Caco-2 (cell line): ENCODE measurements around the gene GGA1. TPM values are rescaled to one million over a fixed set of nuclear protein-coding genes. Genes with fewer than 3 reads are reported as not detected.

Experiments
- BruUV-seq: library from RNA; stranded (reverse); fragments of 400-500 nt; replicated peaks from 2 replicates; lab custom pipeline; 2021; lab: Mats Ljungman, UMichigan
- CTCF ChIA-PET: fragments of 300-600 bp; sonication (Branson Sonifier 250); formaldehyde crosslinking; loops from one replicate; lab custom pipeline; 2022; ENCODE audit warnings: antibody characterized with exemption; lab: Charles Lee
- POLR2A ChIA-PET: fragments of 300-600 bp; sonication (Branson Sonifier 250); formaldehyde crosslinking; loops from one replicate; lab custom pipeline; 2022; ENCODE audit warnings: antibody characterized with exemption; lab: Charles Lee
- DNase-seq, 2 experiments: peaks; one replicate each; pipeline versions ENCODE4 v3.0.0 to v3.0.0-alpha.2; 2020 to 2022
- H3K27me3 ChIP-seq: replicated peaks from 2 replicates; pipeline ENCODE4 v1.6.0; 2011; ENCODE audit warnings: low read length; ENCODE audit not compliant: control insufficient read depth, insufficient read depth
- H3K36me3 ChIP-seq: 2 replicates; pipeline ENCODE4 v1.5.1; 2011; ENCODE audit warnings: low read length; ENCODE audit not compliant: control insufficient read depth, insufficient read depth
- H3K4me1 ChIP-seq: fragments of 250-450 bp; sonication (Bioruptor Pico); 2 replicates; pipeline ENCODE4 v1.5.1; 2020; ENCODE audit warnings: mild to moderate bottlenecking
- H3K4me3 ChIP-seq: 2 replicates; pipeline ENCODE4 v1.5.1; 2011; ENCODE audit warnings: low read depth, mild to moderate bottlenecking, control low read depth, low read length
- H3K9me3 ChIP-seq: fragments of 250-450 bp; sonication (Bioruptor Pico); 2 replicates; pipeline ENCODE4 v1.5.1; 2020; ENCODE audit warnings: mild to moderate bottlenecking, moderate library complexity
- H3K27ac Mint-ChIP-seq: one replicate; pipeline ENCODE4 v1.8.0; 2022; ENCODE audit warnings: mixed read lengths; ENCODE audit not compliant: unreplicated experiment
- H3K27me3 Mint-ChIP-seq: one replicate; pipeline ENCODE4 v1.8.0; 2022; ENCODE audit warnings: mixed read lengths; ENCODE audit not compliant: insufficient read depth, unreplicated experiment
- H3K36me3 Mint-ChIP-seq: one replicate; pipeline ENCODE4 v1.8.0; 2022; ENCODE audit warnings: mild to moderate bottlenecking, mixed read lengths; ENCODE audit not compliant: insufficient read depth, unreplicated experiment
- H3K4me1 Mint-ChIP-seq: one replicate; pipeline ENCODE4 v1.8.0; 2022; ENCODE audit warnings: low read depth, mixed read lengths; ENCODE audit not compliant: unreplicated experiment
- H3K4me3 Mint-ChIP-seq: one replicate; pipeline ENCODE4 v1.8.0; 2022; ENCODE audit warnings: mild to moderate bottlenecking, moderate library complexity, mixed read lengths; ENCODE audit not compliant: unreplicated experiment
- H3K9me3 Mint-ChIP-seq: one replicate; pipeline ENCODE4 v1.8.0; 2022; ENCODE audit warnings: mixed read lengths; ENCODE audit not compliant: unreplicated experiment
- CTCF ChIP-seq, 2 experiments: fragments of 200-600 bp in 1 of 2; IDR thresholded peaks; 1 replicate in 1 of 2; 2 replicates in 1 of 2; pipeline versions ENCODE4 v1.5.1 to v1.8.0; 2011 to 2022; ENCODE audit warnings: antibody characterized with exemption in 1 of 2, control low read depth in 1 of 2, inconsistent platforms in 1 of 2, low read depth in 1 of 2, low read length in 1 of 2, mild to moderate bottlenecking in 1 of 2, moderate library complexity in 1 of 2; ENCODE audit not compliant: insufficient read depth in 1 of 2, severe bottlenecking in 1 of 2, unreplicated experiment in 1 of 2
- intact Hi-C: fragments of 100-400 bp; cut with micrococcal nuclease; formaldehyde crosslinking; loops from one replicate; pipeline ENCODE4 v1.10.0; 2022; ENCODE audit not compliant: unreplicated experiment
- total RNA-seq: library from RNA; stranded (reverse); gene quantifications from 2 replicates; pipeline ENCODE4 v1.2.3, GENCODE V29; 2022

The GGA1 gene
- total RNA-seq, 1 experiment from 2014 or later, result 65.7 TPM

- CTCF ChIA-PET, result no interaction called here
- intact Hi-C loops, result no loop called here
- no peak for TF ChIP-seq CTCF (IDR thresholded peaks at IDR 0.05; ENCODE audit: insufficient read depth in 1 of 2, low read depth in 1 of 2, low read length in 1 of 2, severe bottlenecking in 1 of 2, unreplicated experiment in 1 of 2)
- Mint-ChIP-seq H3K9me3 (no peaks in the 10 kb centered on the region), H3K4me1 (no peaks in the 10 kb centered on the region), H3K4me3 (peak overlapping the region; percentile 87), H3K27ac (no peak overlapping the region), H3K36me3 (peaks cover 17% of the 10 kb centered on the region), H3K27me3 (no peaks in the 10 kb centered on the region)
- Histone ChIP-seq H3K4me3 (no peak overlapping the region), H3K27me3 (no peaks in the 10 kb centered on the region), H3K36me3 (no peaks in the 10 kb centered on the region; the same call in 1 of the 2 replicates), H3K9me3 (no peaks in the 10 kb centered on the region), H3K4me1 (peaks cover 12% of the 10 kb centered on the region)
- no peak for DNase-seq
- POLR2A ChIA-PET, result no interaction called here
- BruUV-seq, result no TSS peak
Observed at GRCh38 chr22:37610480-37611129, 2.0 kb downstream of the GGA1 start.

- Mint-ChIP-seq H3K27me3 (no peaks in the 10 kb centered on the region), H3K27ac (no peak overlapping the region), H3K4me3 (no peak overlapping the region), H3K36me3 (peaks cover 17% of the 10 kb centered on the region), H3K4me1 (no peaks in the 10 kb centered on the region), H3K9me3 (no peaks in the 10 kb centered on the region)
- H3K4me3 ChIP-seq, result no peak overlapping the region
- no peak for DNase-seq
- ChIA-PET CTCF (no interaction called here), POLR2A (no interaction called here)
- BruUV-seq, result no TSS peak
- peaks cover 2% of the 10 kb centered on the region; the same call in 1 of the 2 replicates for H3K36me3 ChIP-seq
- intact Hi-C loops, result no loop called here
- no peak for TF ChIP-seq CTCF (IDR thresholded peaks at IDR 0.05; ENCODE audit: insufficient read depth in 1 of 2, low read depth in 1 of 2, low read length in 1 of 2, severe bottlenecking in 1 of 2, unreplicated experiment in 1 of 2)
- no peaks in the 10 kb centered on the region for H3K9me3 ChIP-seq
- H3K27me3 ChIP-seq, result no peaks in the 10 kb centered on the region
- peaks cover 10% of the 10 kb centered on the region for H3K4me1 ChIP-seq
Observed at GRCh38 chr22:37611207-37611606, 2.6 kb downstream of the GGA1 start.

- Mint-ChIP-seq H3K27me3 (no peaks in the 10 kb centered on the region), H3K4me1 (no peaks in the 10 kb centered on the region), H3K9me3 (no peaks in the 10 kb centered on the region), H3K4me3 (no peak overlapping the region), H3K27ac (no peak overlapping the region), H3K36me3 (peaks cover 11% of the 10 kb centered on the region)
- no TSS peak for BruUV-seq
- no peak for TF ChIP-seq CTCF (IDR thresholded peaks at IDR 0.05; ENCODE audit: insufficient read depth in 1 of 2, low read depth in 1 of 2, low read length in 1 of 2, severe bottlenecking in 1 of 2, unreplicated experiment in 1 of 2)
- 0 out of 2 replicates have a peak, but pooled peaks cover 2% of the 10 kb centered on the region for H3K36me3 ChIP-seq
- intact Hi-C loops, result no loop called here
- CTCF ChIA-PET, result interaction anchor here (2.0 kb wide), 1 partner anchor 9 kb away, joined by 4 read pairs; no protein-coding TSS in a partner anchor
- no peaks in the 10 kb centered on the region for H3K27me3 ChIP-seq
- POLR2A ChIA-PET, result no interaction called here
- H3K4me3 ChIP-seq, result no peak overlapping the region
- no peaks in the 10 kb centered on the region for H3K4me1 ChIP-seq
- no peak for DNase-seq
- H3K9me3 ChIP-seq, result no peaks in the 10 kb centered on the region
Observed at GRCh38 chr22:37616201-37617083, 7.8 kb downstream of the GGA1 start.
